Fibroblast of mammary gland (primary cell): ENCODE results near the gene MGME1.
"Not testable (repeated sequence)": the region's sequence is repeated elsewhere in the genome, so short reads cannot be mapped to it uniquely, and the experiment has no call there.

Source experiments
- DNase-seq: peaks from one replicate; pipeline ENCODE4 v3.0.0-alpha.2; 2010; ENCODE audit warnings: low read depth
- H3K4me3 ChIP-seq: 2 replicates; pipeline ENCODE4 v1.5.1; 2011; ENCODE audit warnings: low read depth, mild to moderate bottlenecking, low read length, moderate library complexity; ENCODE audit not compliant: control insufficient read depth
- TF ChIP-seq, protein P1 (sequence below): conservative IDR thresholded peaks from 2 replicates; pipeline ENCODE4 v1.5.1; 2011; ENCODE audit warnings: low read depth, low read length, inconsistent platforms; ENCODE audit not compliant: control insufficient read depth, insufficient read depth

The MGME1 gene

DNA sequence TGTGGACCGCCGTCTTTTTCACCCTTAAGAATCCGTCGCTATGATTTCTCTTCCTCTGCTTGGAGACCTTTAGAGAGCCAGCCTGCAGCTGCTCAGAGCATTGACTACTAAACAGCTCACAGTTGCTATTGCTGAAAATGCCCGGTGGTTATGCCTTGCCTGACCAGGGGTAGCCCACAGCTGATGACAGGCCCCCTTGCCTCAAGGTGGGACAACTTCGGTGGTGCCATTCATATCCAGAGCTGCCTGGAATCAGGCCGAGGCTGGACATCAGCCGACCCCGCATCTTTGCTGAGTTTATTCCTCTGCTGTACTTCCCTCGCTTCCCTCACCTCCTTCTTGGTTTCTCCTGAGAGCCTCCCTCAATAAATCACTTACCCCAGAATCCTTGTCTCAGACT lies 49.3 kb downstream of the MGME1 start:
- no peak for DNase-seq
- TF ChIP-seq, protein P1, sequence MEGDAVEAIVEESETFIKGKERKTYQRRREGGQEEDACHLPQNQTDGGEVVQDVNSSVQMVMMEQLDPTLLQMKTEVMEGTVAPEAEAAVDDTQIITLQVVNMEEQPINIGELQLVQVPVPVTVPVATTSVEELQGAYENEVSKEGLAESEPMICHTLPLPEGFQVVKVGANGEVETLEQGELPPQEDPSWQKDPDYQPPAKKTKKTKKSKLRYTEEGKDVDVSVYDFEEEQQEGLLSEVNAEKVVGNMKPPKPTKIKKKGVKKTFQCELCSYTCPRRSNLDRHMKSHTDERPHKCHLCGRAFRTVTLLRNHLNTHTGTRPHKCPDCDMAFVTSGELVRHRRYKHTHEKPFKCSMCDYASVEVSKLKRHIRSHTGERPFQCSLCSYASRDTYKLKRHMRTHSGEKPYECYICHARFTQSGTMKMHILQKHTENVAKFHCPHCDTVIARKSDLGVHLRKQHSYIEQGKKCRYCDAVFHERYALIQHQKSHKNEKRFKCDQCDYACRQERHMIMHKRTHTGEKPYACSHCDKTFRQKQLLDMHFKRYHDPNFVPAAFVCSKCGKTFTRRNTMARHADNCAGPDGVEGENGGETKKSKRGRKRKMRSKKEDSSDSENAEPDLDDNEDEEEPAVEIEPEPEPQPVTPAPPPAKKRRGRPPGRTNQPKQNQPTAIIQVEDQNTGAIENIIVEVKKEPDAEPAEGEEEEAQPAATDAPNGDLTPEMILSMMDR, result no peak
- H3K4me3 ChIP-seq, result no peak overlapping the region

DNA sequence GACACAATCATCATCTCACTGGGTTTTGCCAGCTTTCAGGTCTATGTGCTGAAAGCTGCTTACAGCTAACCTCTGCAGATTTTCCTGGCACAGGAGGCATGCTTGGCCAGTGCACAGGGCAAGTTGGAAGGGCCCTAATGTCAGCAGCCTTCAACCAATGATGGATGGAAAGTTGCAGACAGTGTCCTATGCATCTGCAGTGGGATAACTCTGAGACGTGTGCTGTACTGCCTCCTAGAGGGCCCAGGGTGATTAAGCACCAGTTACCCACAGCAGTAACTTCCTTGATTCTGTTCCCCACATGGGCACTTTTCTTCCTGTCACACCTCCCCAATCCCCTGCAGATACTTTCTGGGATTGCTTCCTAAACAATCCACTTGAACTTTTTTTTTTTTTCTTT lies 50.2 kb downstream of the MGME1 start:
- TF ChIP-seq, protein P1, result peak; percentile 56
- peak; percentile 32 for DNase-seq
- H3K4me3 ChIP-seq, result no peak overlapping the region

DNA sequence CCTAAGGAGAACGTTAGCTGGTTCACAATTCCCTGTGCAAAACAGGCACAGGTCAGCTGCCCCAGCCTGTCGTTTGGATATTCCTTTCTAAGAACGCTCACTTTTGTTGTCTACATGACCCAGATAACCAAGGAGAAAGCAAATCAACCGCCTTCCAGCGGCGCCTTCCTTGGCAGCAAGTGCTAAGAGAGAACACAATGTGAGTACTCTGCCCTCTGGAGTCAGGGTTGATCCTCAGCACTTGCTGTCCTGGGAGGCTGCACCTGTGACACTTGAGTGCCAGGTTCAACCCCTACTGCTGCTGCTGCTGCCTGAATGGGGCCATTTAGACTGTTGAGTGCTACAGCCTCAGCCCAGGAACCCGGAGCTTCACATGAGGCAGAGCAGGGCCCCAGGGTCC lies 52.1 kb downstream of the MGME1 start:
- TF ChIP-seq, protein P1, result no peak
- H3K4me3 ChIP-seq, result no peak overlapping the region

DNA sequence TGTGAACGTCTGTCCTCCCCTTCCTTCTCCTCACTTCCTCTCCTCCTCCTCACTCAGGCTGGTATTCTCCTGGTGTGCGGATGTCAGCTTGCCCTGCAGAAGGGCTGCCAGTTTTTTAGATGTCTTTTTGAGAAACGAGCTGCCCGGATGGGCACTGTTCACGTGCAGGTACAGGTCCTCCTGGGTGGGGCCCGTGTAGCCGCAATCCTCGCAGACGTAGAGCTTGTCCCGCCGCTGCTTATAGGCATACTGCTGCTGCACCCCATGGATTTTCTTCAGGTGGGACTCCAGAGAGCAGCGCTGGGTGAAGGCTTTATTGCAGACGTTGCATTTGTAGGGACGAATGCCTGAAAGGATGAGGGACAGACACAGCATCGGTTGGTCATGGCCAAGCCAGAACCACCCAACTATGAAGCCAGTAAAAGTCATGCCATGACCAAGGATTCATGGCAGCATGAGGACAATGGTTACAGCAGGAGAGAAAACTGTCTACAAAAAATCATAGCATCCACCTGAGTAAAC lies 55.8 kb downstream of the MGME1 start:
- TF ChIP-seq, protein P1, result no peak
- no peak overlapping the region for H3K4me3 ChIP-seq
- DNase-seq, result no peak

More for the DNA sequence above, 52.1 kb downstream of the MGME1 start:
- no peak for DNase-seq

DNA sequence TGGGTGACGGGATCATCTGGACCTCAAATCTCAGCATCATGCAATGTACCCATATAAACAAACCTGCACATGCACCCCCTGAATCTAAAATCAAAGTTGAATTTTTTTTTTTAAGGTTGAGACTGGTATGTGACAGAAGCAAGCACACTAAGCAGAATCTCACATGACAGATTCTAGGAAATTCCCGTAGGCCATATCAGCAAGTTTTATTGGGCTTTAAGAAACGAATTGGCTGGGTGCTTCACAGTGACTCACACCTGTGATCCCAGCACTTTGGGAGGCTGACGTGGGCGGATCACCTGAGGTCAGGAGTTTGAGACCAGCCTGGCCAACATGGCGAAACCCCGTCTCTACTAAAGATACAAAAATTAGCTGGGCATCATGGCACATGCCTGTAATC lies 58.2 kb downstream of the MGME1 start:
- not testable (repeated sequence) for H3K4me3 ChIP-seq, DNase-seq

DNA sequence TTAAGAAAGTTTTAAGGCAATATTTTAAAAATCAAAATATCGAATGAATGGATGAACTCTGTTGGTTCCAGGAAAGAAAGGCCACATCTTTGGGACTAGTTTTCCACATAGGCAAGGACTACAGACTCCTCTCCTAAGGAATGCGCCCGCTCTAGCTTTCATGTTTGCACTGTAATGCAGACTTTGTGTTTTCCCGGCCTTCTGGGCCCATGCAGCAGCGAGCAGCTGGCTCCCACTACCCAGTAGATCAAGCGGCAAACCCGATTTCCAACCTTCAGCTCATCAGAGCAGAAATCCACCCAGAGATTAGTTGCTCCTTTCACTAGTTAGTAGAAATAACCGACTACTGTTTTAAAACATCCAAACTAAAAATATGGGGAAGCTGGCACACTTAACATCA lies 61.2 kb downstream of the MGME1 start:
- H3K4me3 ChIP-seq, result no peak overlapping the region
- TF ChIP-seq, protein P1, result no peak
- no peak for DNase-seq

DNA sequence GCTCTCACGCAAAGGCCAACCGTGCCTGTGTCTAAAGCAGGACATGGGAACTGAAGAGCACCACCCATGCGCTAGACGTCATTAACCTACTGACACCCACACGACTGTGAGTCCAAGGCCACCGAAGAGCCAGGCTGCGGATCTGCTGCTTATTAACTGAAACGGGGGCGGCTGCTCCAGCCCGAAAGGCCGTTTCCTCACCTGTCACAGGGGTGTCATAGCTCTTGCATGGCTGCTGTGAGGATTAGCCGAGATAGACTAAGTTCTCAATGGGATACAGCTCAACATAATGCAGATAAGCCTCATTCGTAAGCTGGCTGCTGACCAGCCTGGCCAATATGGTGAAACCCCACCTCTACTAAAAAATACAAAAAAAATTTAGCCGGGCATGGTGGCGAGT lies 62.2 kb downstream of the MGME1 start:
- DNase-seq, result no peak
- TF ChIP-seq, protein P1, result no peak
- no peak overlapping the region for H3K4me3 ChIP-seq
